ENCODE data around the gene ZDHHC20. TPM values are rescaled to one million over a fixed set of nuclear protein-coding genes. Genes with fewer than 3 reads are reported as not detected.

The ZDHHC20 gene
- total and polyA plus RNA-seq, 2 of the 4 experiments (the other 2 are of a cell fraction), result 16.1 to 72.4 TPM

DNA sequence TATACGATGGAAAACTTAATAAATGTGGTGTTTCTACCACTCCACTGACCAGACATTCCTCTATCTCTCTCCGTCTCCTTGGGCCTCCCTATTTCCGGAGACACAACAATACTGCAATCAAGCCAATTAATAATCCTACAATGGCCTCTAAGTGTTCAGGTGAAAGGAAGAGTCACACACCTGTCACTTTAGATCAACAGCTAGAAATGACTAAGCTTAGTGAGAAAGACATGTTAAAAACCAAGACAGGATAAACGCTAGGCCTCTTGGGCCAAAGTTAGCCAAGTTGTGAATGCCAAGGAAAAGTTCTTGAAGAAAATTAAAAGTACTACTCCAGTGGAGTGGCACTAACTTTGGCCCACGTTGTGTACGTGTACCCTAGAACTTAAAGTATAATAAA is 22.5 kb downstream of the ZDHHC20 start:
- H2BK120ac ChIP-seq (ENCODE audit: low read depth, low read length), result no peak overlapping the region
- no peak overlapping the region for H3K18ac ChIP-seq (ENCODE audit: low read depth, low read length)
- TF ChIP-seq BHLHE40 (IDR thresholded peaks at IDR 0.05; ENCODE audit: low read depth, low read length) (no peak), POLR2A (IDR thresholded peaks at IDR 0.05; ENCODE audit: low read depth, low read length) (no peak), FOS (IDR thresholded peaks at IDR 0.05; ENCODE audit: low read depth, low read length) (no peak), MAFK (IDR thresholded peaks at IDR 0.05; ENCODE audit: low read depth, low read length) (no peak), NFE2L2 (IDR thresholded peaks at IDR 0.05; ENCODE audit: low read depth, low read length) (no peak), RFX5 (IDR thresholded peaks at IDR 0.05; ENCODE audit: low read depth, low read length) (no peak), RAD21 (IDR thresholded peaks at IDR 0.05; ENCODE audit: low read length) (no peak), RCOR1 (IDR thresholded peaks at IDR 0.05; ENCODE audit: insufficient replicate concordance, low read length) (no peak), MXI1 (IDR thresholded peaks at IDR 0.05; ENCODE audit: borderline replicate concordance, low read depth, low read length) (no peak)
- TF ChIP-seq, protein P1, sequence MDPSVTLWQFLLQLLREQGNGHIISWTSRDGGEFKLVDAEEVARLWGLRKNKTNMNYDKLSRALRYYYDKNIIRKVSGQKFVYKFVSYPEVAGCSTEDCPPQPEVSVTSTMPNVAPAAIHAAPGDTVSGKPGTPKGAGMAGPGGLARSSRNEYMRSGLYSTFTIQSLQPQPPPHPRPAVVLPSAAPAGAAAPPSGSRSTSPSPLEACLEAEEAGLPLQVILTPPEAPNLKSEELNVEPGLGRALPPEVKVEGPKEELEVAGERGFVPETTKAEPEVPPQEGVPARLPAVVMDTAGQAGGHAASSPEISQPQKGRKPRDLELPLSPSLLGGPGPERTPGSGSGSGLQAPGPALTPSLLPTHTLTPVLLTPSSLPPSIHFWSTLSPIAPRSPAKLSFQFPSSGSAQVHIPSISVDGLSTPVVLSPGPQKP (IDR thresholded peaks at IDR 0.05; ENCODE audit: borderline replicate concordance, low read depth, low read length), result no peak
- TF ChIP-seq, protein P2, sequence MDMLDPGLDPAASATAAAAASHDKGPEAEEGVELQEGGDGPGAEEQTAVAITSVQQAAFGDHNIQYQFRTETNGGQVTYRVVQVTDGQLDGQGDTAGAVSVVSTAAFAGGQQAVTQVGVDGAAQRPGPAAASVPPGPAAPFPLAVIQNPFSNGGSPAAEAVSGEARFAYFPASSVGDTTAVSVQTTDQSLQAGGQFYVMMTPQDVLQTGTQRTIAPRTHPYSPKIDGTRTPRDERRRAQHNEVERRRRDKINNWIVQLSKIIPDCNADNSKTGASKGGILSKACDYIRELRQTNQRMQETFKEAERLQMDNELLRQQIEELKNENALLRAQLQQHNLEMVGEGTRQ (IDR thresholded peaks at IDR 0.05; ENCODE audit: low read depth, low read length), result no peak
- TF ChIP-seq, protein P3, sequence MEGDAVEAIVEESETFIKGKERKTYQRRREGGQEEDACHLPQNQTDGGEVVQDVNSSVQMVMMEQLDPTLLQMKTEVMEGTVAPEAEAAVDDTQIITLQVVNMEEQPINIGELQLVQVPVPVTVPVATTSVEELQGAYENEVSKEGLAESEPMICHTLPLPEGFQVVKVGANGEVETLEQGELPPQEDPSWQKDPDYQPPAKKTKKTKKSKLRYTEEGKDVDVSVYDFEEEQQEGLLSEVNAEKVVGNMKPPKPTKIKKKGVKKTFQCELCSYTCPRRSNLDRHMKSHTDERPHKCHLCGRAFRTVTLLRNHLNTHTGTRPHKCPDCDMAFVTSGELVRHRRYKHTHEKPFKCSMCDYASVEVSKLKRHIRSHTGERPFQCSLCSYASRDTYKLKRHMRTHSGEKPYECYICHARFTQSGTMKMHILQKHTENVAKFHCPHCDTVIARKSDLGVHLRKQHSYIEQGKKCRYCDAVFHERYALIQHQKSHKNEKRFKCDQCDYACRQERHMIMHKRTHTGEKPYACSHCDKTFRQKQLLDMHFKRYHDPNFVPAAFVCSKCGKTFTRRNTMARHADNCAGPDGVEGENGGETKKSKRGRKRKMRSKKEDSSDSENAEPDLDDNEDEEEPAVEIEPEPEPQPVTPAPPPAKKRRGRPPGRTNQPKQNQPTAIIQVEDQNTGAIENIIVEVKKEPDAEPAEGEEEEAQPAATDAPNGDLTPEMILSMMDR (conservative IDR thresholded peaks at IDR 0.05; ENCODE audit: low read depth, low read length), result no peak
- H3K4me3 ChIP-seq (ENCODE audit: insufficient read depth, low read depth, low read length), result no peak overlapping the region
- no peaks in the 10 kb centered on the region for H3K36me3 ChIP-seq (ENCODE audit: control insufficient read depth, insufficient read depth, low read length)
- H4K20me1 ChIP-seq (ENCODE audit: insufficient read depth, low read length), result no peaks in the 10 kb centered on the region
- no peak overlapping the region for H3K4me2 ChIP-seq (ENCODE audit: low read depth, low read length)
- no peaks in the 10 kb centered on the region for H3K27me3 ChIP-seq (ENCODE audit: control insufficient read depth, insufficient read depth, low read length)
- H3K4me1 ChIP-seq (ENCODE audit: control insufficient read depth, insufficient read depth, low read length), result 0 out of 2 replicates have a peak, but pooled peaks cover 2% of the 10 kb centered on the region
- H2AK9ac ChIP-seq (replicated peaks; ENCODE audit: low read depth, low read length, poor library complexity), result no peak overlapping the region
- ATAC-seq (ENCODE audit: low read depth), result no peak
- no peak overlapping the region for H3K14ac ChIP-seq (replicated peaks; ENCODE audit: low read depth, low read length)
- H2AFZ ChIP-seq (replicated peaks; ENCODE audit: low read length, poor library complexity), result no peak overlapping the region
- H4K8ac ChIP-seq (ENCODE audit: low read depth in 2 of 2, low read length in 2 of 2), result no peak overlapping the region
- H3K23ac ChIP-seq (ENCODE audit: low read depth, low read length), result no peak overlapping the region
- dilution Hi-C loops (cut with HindIII; ENCODE audit: low sequenced_read_pairs, unreplicated experiment) (no loop called here), intact Hi-C loops (cut with micrococcal nuclease) (no loop called here), in situ Hi-C loops (cut with MboI; ENCODE audit: low sequenced_read_pairs) (no loop called here)
- H3K9me3 ChIP-seq (ENCODE audit: control insufficient read depth, insufficient read depth, low read length), result peaks cover 3% of the 10 kb centered on the region; the same call in 1 of the 2 replicates
- WGBS, 2 experiments (ENCODE audit: extremely low coverage in 2 of 2, insufficient read length in 1 of 2), result no CpG with 5 or more reads among the region's 6 CpGs
- no peak overlapping the region for H4K5ac ChIP-seq (ENCODE audit: low read depth, low read length)
- CTCF ChIA-PET, result no interaction called here
- H2AK5ac ChIP-seq (ENCODE audit: low read depth, low read length), result no peak overlapping the region
- H2BK20ac ChIP-seq (ENCODE audit: low read depth, low read length), result no peak overlapping the region; the same call in 1 of the 2 replicates
- H3K27ac ChIP-seq (ENCODE audit: insufficient read depth, low read length), result no peak overlapping the region
- POLR2A ChIA-PET (ENCODE audit: unreplicated experiment), result no interaction called here
- H2BK5ac ChIP-seq (ENCODE audit: low read depth, low read length, poor library complexity, severe bottlenecking), result no peak overlapping the region
- no peak overlapping the region for H3K4ac ChIP-seq (ENCODE audit: low read depth, low read length)
- H3K9me1 ChIP-seq (ENCODE audit: insufficient read depth, low read length), result no peaks in the 10 kb centered on the region
- no peak overlapping the region for H3K56ac ChIP-seq (ENCODE audit: extremely low read depth, insufficient read depth, low read length)
- BruUV-seq (replicated peaks), result no TSS peak
- no peak overlapping the region for H2BK15ac ChIP-seq (ENCODE audit: low read depth, low read length)
- H4K91ac ChIP-seq (ENCODE audit: insufficient read depth, low read depth, low read length), result no peak overlapping the region
- DNase-seq, result no peak
- peaks cover 25 to 33% of the 10 kb centered on the region in 2 experiments; a peak in 3 of 4 replicates for H3K79me1 ChIP-seq (ENCODE audit: low read depth in 1 of 2, low read length in 2 of 2)
- H3K9ac ChIP-seq (ENCODE audit: low read depth, low read length), result no peak overlapping the region
